Amniotic epithelial cell (primary cell): ENCODE data around the gene COG7.
"Not testable (repeated sequence)": the region's sequence is repeated elsewhere in the genome, so short reads cannot be mapped to it uniquely, and the experiment has no call there.

Source experiments
- DNase-seq: peaks from one replicate; pipeline ENCODE4 v3.0.0-alpha.2; 2010; ENCODE audit warnings: low read depth

The COG7 gene

DNA sequence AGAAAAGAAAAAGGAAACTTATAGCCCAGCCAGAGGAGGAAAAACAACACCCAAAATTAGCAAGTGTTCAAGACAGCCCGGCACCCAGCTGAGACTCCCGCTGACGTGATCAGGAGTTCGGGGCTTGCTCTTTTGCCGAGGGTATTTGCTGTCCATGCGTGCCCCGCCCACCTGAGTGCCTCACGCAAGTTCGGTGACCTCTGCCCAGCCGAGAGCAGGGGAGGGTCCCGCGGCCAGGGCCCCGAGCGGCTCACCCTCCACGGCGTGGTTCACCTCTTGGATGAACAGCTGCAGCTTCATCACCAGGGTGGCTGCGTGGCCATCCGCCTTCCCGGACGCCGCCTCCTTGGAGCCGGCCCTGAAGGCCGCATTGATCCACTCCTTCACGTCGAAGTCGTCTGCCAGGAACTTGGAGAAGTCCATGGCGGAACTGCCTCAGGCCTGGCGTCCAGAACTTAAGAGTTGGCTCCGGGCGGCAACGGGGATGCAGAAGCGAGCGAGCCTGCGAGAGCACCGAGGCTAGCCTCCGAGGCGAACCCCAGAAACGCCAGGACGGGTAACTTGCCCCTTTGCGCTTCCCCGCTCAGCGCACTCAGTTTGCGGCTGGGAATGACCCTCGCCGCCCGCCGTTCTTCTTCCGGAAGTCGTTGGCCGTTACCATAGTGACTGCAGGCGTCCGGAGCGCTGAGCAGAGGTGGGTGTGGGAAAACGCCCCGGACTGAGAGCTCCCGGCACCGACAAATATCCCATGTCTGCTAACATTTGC, at the start of gene COG7:
COG7 (minus strand) TSS at position 618 of the 766 bp plus-strand sequence; CDS start at position 423, 195 bp downstream.
- peak; percentile 84 for DNase-seq

DNA sequence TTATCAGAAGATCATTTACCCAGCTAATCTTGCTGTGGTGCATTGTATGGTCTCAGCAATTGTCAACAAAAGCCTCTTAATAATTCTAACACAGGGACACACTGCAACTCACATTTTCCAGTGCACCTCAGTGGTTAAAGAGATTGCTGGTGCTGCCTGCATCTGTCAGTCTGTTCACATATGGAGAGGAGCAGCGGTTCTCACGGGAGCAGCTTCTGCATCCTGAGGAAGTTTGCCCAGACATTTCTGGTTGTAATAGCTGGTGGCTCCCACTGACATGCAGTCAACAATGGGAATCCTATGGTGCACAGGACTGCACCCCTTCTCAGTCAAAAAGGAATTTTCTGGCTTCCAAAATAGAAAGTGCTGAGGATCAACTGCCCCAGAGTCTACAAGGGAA, 49.5 kb upstream of the COG7 start:
- DNase-seq = no peak

DNA sequence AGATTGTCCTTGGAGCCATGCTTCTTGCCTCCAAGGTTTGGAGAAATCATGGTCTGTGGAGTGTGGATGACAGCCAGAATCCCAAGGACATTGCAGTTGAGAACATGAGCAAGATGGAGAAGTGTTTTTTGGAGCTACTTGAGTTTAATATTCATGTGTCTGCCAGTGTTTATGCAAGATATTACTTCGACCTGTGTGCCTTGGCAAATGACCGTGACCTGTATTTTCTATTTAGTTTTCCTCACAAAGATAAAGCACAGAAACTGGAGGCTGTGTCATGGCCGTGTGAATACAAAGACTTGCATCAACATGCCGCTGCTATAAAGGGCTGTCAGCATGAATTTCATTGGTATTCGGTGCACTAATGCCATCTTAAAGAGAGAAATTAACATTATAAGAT, 48.3 kb upstream of the COG7 start:
- DNase-seq = no peak

- no peak for DNase-seq
These were observed 47.9 kb upstream of the COG7 start for GRCh38 chr16:23500862-23501225.

- DNase-seq = no peak
These were observed 47.3 kb upstream of the COG7 start for GRCh38 chr16:23500212-23500861.

- DNase-seq = no peak
These were observed 46.8 kb upstream of the COG7 start for GRCh38 chr16:23499801-23500200.

GRCh38 chr16:23498863-23499262, 45.9 kb upstream of the COG7 start:
- no peak for DNase-seq

DNA sequence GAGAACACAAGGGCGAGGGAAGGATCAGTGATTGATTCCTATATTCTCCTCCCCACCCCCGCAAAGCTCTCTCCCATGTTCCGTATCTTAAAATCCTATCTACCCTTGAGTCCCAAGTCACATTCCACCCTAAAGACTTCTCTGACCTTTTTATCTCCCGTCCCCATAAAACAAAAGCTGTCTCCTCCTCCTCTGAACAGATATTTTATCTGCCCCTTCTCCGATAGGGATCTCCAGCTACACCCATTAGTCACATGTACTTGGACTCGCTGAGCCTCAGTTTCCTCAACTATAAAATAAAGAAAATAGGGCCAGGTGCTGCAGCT, 44.5 kb upstream of the COG7 start:
- DNase-seq = no peak

DNA sequence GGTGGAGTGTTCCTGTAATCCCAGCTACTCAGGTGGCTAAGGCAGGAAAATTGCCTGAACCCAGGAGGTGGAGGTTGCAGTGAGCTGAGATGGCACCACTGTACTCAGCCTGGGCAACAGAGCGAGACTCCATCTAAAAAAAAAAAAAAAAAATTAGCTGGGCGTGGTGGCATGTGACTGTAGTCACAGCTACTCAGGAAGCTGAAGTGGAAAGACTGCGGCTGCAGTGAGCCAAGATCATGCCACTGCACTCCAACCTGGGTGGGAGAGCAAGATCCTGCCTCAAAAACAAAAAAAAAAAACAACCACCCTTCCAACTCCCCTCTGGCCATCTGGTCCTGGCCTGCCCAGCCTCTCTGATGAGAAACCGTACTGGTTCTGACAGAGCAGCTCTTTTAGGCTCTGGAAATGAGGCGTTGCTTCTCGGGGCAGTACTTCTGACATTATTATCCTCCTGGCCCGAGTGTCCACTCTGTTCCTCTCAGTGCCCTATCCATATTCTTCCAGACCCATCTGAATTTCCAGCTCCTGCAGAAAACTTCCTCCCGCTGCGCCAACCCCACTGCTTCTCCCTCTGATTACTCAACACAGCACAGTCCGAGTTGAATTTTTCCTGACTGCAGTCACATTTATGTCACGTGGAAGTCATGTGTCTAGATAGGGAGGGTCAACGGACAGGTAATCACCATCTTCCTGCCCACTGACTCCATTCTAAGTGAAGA, 44.0 kb upstream of the COG7 start:
- peak; percentile 82 for DNase-seq

DNA sequence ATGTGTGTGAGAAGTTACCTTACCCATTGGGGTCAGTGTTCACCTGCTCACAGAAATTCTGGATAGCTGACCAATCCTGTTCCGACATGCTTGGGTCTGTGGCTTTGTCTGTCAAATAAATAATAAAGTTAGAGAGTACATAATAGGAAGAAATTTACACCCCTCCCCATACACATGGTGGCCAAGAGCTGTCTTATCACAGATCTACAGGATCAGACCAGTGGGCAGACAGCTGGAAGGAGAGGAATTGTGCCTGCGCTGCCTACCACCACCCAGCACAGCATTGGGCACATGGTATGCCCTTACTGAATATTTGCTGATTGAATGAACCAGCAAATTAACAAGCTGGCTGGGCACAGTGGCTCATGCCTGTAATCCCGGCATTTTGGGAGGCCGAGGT, 42.7 kb upstream of the COG7 start:
- no peak for DNase-seq

- no peak for DNase-seq
These were observed 41.2 kb upstream of the COG7 start for GRCh38 chr16:23494188-23494587.

DNA sequence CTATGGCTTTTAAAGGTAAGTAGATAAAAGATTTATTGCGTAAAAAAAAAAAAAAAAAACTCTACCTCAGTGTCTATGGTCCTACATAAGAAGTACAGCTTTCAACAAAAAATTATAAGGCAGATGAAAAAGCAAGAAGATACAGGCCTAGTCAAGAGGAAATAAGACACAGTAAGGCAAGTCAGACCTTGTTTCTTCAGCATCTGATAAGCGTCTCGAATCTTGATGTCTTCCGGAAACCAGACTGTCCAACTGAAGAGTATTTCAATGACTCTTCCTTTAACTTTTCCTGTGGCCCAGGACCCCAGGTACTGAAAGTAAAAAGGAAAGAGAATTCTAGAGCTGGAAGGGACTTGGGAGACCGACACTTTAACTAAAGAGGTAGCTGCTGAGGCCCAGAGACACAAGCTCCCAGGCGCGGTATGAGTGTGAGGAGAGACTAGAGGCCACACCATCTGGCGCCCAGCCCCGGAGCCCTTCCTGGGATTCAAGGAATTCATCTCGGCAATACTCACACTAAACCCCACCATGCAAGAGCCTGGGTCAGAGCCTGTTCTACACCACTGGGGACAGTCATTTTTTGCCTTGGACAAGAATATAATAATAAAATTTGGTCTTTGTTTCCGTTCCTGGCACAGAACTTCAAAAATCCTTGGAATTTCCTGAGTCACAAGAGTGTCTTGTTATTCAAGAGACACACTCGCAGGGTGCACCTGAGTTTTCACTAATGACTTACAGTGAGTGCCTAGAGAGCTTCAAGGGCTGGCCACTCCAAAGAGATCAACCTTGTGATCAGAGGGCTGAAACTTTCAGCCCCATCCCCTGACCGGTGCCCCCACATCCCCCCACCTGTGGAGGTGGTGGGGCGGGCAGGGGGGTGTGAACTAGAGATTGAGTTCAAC, 38.8 kb upstream of the COG7 start:
- peak; percentile 33 for DNase-seq

DNA sequence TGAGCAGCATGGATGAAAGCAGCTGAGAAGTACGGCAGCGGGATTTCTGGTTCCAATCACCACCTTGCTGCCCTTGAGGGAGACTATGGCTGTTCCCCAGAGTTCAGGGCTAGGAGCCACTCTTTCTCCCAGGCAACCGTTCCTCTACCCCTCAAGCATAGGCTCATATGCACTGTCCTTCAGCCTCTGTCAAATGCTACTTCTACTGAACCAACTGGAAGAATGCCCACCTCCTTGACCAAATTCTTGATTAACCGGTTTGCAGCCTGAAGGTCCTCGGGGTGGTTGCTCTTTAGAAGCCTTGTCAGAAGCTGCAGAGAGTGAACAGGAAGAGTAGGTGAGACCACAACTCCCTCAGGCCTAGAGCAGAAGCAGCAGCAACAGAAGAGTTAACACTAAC, 33.5 kb upstream of the COG7 start:
- no peak for DNase-seq

DNA sequence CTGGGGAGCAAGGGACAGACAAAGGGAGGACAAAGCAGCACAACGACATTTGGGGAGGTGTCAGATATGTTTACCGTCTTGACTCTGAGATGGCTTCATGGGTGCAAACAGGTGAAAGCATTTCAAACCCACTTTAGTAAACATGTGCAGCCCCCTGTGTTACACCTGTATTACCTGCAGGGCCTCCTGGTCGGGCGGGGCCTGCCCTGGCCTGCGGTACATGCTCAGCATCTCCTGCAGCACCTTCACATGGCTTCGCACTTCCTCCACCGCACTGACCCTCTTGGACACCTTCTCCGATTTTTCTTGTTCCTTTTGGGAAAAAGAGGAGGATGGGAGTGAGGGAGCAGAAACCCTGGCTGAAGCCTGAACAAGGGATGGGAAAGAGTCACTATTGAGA, 32.9 kb upstream of the COG7 start:
- no peak for DNase-seq

DNA sequence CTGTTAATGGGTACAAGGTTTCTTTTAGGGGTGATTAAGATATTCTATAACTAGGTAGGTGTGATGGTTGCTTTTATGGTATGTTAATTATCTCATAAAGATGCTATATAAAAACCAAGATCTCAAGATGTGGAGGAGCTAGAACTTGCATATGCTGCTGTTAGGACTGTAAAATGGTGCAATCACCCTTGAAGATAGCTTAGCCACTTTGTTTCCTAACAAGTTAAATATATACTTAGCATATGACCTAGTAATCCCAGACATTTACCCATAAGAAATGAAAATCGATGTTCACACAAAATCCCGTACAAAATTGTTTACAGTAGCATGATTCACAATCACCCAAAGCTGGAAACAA, 32.2 kb upstream of the COG7 start:
- DNase-seq = no peak

- DNase-seq = no peak
These were observed 31.7 kb upstream of the COG7 start for GRCh38 chr16:23484510-23485256.

GRCh38 chr16:23483492-23483891, 30.5 kb upstream of the COG7 start:
- DNase-seq = not testable (repeated sequence)

DNA sequence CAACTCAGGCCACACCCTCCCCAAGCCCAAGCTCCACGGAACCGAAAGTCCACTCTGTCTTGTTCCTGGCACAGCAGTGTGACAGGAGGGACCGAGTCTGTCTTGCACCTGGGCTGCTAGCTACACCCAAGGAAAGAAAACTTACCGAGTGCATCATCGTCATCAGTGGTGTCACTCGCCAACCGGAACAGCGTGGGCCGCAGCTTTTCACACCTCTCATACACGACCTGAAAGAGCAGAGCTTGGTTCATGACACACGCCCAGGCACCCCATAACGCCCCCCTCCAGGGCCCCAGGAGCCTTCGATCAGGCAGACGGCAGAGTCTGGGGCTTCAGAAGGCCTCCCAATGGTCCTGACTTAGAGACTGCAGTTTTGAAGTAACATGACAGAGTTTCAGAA, 29.8 kb upstream of the COG7 start:
- DNase-seq = no peak

DNA sequence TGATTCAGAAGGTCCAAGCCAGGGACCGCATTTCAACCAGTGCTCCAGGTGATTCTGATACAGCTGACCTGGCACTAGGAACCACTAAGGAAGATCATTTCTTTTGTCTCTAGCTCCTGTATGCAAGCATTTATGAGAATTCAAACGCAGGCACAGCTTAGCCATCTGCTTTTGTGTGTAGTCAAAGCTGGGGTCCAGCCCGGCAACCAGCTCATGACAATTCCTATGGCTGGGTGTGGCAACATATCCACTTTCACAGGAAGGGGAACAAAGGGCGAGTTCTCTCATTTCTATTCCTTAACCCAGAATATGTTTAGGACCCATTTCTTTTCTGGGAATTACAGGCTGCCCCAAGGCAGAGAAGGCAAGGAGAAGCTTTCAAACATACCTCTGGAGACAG, 27.3 kb upstream of the COG7 start:
- DNase-seq = no peak

DNA sequence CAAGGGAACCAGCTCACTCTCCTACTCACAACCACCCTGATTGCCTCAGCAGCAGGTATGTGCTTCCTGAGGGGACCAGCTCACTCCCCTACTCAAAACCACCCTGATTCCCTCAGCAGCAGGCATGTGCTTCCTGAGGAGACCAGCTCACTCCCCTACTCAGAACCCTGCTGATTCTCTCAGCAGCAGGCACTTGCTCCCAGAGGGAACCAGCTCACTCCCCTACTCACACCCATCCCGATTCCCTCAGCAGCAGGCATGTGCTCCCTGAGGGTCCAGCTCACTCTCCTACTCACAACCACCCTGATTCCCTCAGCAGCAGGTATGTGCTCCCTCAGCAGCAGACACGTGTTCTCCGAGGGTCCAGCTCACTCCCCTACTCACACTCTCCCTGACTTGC, 26.1 kb upstream of the COG7 start:
- DNase-seq = no peak

DNA sequence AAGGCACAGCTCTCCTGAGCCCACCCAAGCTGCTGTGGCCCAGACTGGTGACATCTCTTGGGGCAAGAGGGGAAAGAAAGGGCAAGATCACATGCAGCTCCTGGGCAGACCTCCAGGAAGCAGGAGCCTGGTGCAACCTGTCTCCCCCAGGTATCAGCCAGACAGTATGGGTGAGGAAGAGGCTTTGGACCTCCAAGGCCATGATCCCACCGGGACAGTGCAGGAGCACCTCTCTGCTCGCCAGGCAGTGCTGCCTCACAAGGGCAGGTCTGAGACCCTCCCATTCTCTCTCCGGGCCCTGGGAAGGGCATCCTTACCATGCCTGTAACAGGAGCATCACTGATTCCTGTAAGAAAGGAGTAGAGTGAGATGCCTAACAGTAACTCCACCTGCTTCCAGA, 25.6 kb upstream of the COG7 start:
- no peak for DNase-seq

DNA sequence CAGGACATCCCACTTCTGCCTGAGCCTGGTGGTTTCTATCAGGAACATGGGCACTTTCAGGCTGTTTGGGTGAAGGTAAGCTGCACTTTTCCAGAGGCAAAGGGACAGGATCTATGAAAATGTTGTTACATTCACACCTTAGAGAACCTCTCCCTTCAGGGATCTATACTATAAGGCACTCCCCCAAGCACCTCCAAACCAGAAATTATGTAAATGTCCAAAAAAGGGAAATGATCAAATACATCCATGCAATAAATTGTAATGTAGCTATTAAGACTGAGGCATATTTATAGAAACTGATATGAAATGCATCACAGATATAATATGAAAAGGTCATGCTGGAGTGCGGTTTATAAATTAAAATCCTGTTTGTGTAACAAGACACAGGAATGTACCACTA, 23.3 kb upstream of the COG7 start:
- DNase-seq = no peak
